GM12878 (cell line): ENCODE results near the gene TUBAL3. TPM values are rescaled to one million over a fixed set of nuclear protein-coding genes. Genes with fewer than 3 reads are reported as not detected.
A peak's percentile ranks its signal among the peaks of the same experiment; 100 is the strongest.

Experiments
- ATAC-seq: fragments of 200-7000 bp; cut with Tn5 transposase; 3 replicates; pipeline ENCODE4 v1.9.1; 2020; ENCODE audit warnings: mild to moderate bottlenecking, moderate library complexity
- BruUV-seq: library from RNA; stranded (reverse); fragments of 400-500 nt; replicated peaks from 2 replicates; lab custom pipeline; 2021; lab: Mats Ljungman, UMichigan
- CTCF ChIA-PET: fragments of 300-600 bp; sonication (Branson Sonifier 250); formaldehyde crosslinking; extraction: SDS; loops from one replicate; lab custom pipeline; 2021; ENCODE audit warnings: inconsistent platforms; lab: Yijun Ruan, JAX
- POLR2A ChIA-PET: fragments of 350-600 bp; formaldehyde crosslinking; extraction: SDS; loops from one replicate; lab custom pipeline; 2021; ENCODE audit warnings: inconsistent platforms; lab: Charles Lee
- RAD21 ChIA-PET: fragments of 300-600 bp; sonication (Branson Sonifier 250); formaldehyde crosslinking; loops from one replicate; lab custom pipeline; 2023; ENCODE audit warnings: antibody characterized with exemption; ENCODE audit not compliant: unreplicated experiment; lab: Charles Lee
- SMC1A ChIA-PET: fragments of 300-600 bp; sonication (Branson Sonifier 250); formaldehyde crosslinking; loops from one replicate; lab custom pipeline; 2023; ENCODE audit not compliant: unreplicated experiment, uncharacterized antibody; lab: Charles Lee
- DNase-seq: peaks from one replicate; pipeline ENCODE4 v3.0.0-alpha.2; 2011; ENCODE audit warnings: low read depth, low spot score
- FAIRE-seq: peaks from 3 replicates; lab custom pipeline; 2011; peaks lifted over from hg19 to GRCh38; lab: Jason Lieb, UNC
- H2AFZ ChIP-seq: 2 replicates; pipeline ENCODE4 v1.6.0; 2011; ENCODE audit warnings: low read depth, low read length, control low read depth; ENCODE audit not compliant: control insufficient read depth
- H3K27ac ChIP-seq: 2 replicates; pipeline ENCODE4 v1.5.1; 2011; ENCODE audit warnings: control low read depth; ENCODE audit not compliant: control insufficient read depth, insufficient read depth
- H3K27me3 ChIP-seq, 2 experiments: replicated peaks in 1 of 2; 2 replicates each; pipeline versions ENCODE4 v1.6.0 to v1.6.1; 2011; ENCODE audit warnings: low read length in 1 of 2; ENCODE audit not compliant: control insufficient read depth in 2 of 2, insufficient read depth in 2 of 2
- H3K36me3 ChIP-seq, 2 experiments: 2 replicates each; pipeline ENCODE4 v1.5.1; 2011; ENCODE audit warnings: low read length in 1 of 2; ENCODE audit not compliant: control insufficient read depth in 2 of 2, insufficient read depth in 2 of 2
- H3K4me1 ChIP-seq: 2 replicates; pipeline ENCODE4 v1.6.1; 2011; ENCODE audit warnings: mild to moderate bottlenecking, low read length, moderate library complexity, mixed read lengths; ENCODE audit not compliant: control insufficient read depth, insufficient read depth
- H3K4me2 ChIP-seq: 2 replicates; pipeline ENCODE4 v1.6.0; 2011; ENCODE audit warnings: control low read depth; ENCODE audit not compliant: control insufficient read depth, insufficient read depth
- H3K4me3 ChIP-seq: fragments of 200-600 bp; sonication (generic); 2 replicates; pipeline ENCODE4 v1.5.1; 2016
- H3K79me2 ChIP-seq: 2 replicates; pipeline ENCODE4 v1.6.0; 2011; ENCODE audit warnings: low read length; ENCODE audit not compliant: control insufficient read depth, insufficient read depth
- H3K9ac ChIP-seq: 2 replicates; pipeline ENCODE4 v1.8.0; 2011; ENCODE audit warnings: low read length, control low read depth, mixed read lengths; ENCODE audit not compliant: control insufficient read depth, insufficient read depth
- H3K9me3 ChIP-seq: replicated peaks from 3 replicates; pipeline ENCODE4 v1.5.1; 2011; ENCODE audit warnings: mild to moderate bottlenecking, low read length; ENCODE audit not compliant: control insufficient read depth, insufficient read depth
- H4K20me1 ChIP-seq: 2 replicates; pipeline ENCODE4 v1.6.0; 2011; ENCODE audit not compliant: control insufficient read depth, insufficient read depth
- DPF2 ChIP-seq: fragments of 450-650 bp; IDR thresholded peaks from 2 replicates; pipeline ENCODE4 v1.6.1; 2017; ENCODE audit warnings: mild to moderate bottlenecking
- IKZF1 ChIP-seq: fragments of 450-650 bp; conservative IDR thresholded peaks from 2 replicates; pipeline ENCODE4 v1.6.1; 2017; ENCODE audit warnings: antibody characterized with exemption, mild to moderate bottlenecking
- PAX8 ChIP-seq: fragments of 450-650 bp; IDR thresholded peaks from 2 replicates; pipeline ENCODE4 v1.6.1; 2017; ENCODE audit warnings: mild to moderate bottlenecking, moderate library complexity
- POLR2A ChIP-seq: IDR thresholded peaks from 2 replicates; pipeline ENCODE4 v1.6.1; 2011; ENCODE audit warnings: low read depth, mild to moderate bottlenecking, low read length
- SIX5 ChIP-seq: IDR thresholded peaks from 2 replicates; pipeline ENCODE4 v1.6.1; 2011; ENCODE audit warnings: mild to moderate bottlenecking, low read depth, low read length, moderate library complexity; ENCODE audit not compliant: severe bottlenecking
- SRF ChIP-seq, 2 experiments: IDR thresholded peaks; 2 replicates each; pipeline ENCODE4 v1.6.1; 2011; ENCODE audit warnings: low read depth in 2 of 2, low read length in 2 of 2, mild to moderate bottlenecking in 1 of 2, moderate library complexity in 1 of 2
- TCF3 ChIP-seq: IDR thresholded peaks from 2 replicates; pipeline ENCODE4 v1.6.1; 2012; ENCODE audit warnings: low read depth, mild to moderate bottlenecking, low read length, borderline replicate concordance; ENCODE audit not compliant: insufficient read depth
- WGBS: methylation state at CpG from one replicate; pipeline ENCODE4 v1.1.6; 2016; ENCODE audit warnings: low lambda C conversion rate; ENCODE audit not compliant: insufficient replicate concordance, insufficient coverage; ENCODE audit errors: missing lambda C conversion rate; 5-methylcytosine and 5-hydroxymethylcytosine counted together
- in situ Hi-C: fragments of 300-500 bp; cut with MboI; formaldehyde crosslinking; loops from 9 replicates; pipeline ENCODE4 v1.14.3; 2018; ENCODE audit warnings: mixed read lengths
- intact Hi-C: fragments of 100-400 bp; cut with micrococcal nuclease; formaldehyde crosslinking; loops from one replicate; pipeline ENCODE4 v1.14.2; 2022; ENCODE audit not compliant: unreplicated experiment
- polyA plus RNA-seq, 11 experiments: library from polyadenylated mRNA; depleted of rRNA in 4 of 11; unstranded in 6 of 11; stranded (reverse) in 5 of 11; fragments of >200 nt; fragmentation: Nextera tagmentation in 4 of 11; fragmentation: Illumina TruSeq in 1 of 11; extraction: Ambion mirVana in 4 of 11; extraction: Trizol in 1 of 11; gene quantifications; 1 replicate in 1 of 11; 2 replicates in 10 of 11; pipeline versions ENCODE4 v1.2.1 to v1.2.3, GENCODE V29; 2011 to 2016; ENCODE audit warnings: inconsistent platforms in 2 of 11, missing spikeins in 2 of 11, low read depth in 1 of 11
- total RNA-seq, 4 experiments: library from RNA; depleted of rRNA in 3 of 4; stranded (reverse); fragments of >200 nt in 3 of 4; fragmentation: Illumina TruSeq in 1 of 4; extraction: Trizol in 1 of 4; gene quantifications; 2 replicates each; pipeline versions ENCODE4 v1.2.1 to v1.2.3, GENCODE V29; 2013 to 2021

The TUBAL3 gene
- total and polyA plus RNA-seq, 10 of the 15 experiments (the other 5 are each of a cell fraction or from before 2014, with no cell fraction given) = 0.03 to 0.06 TPM; not detected in 8

DNA sequence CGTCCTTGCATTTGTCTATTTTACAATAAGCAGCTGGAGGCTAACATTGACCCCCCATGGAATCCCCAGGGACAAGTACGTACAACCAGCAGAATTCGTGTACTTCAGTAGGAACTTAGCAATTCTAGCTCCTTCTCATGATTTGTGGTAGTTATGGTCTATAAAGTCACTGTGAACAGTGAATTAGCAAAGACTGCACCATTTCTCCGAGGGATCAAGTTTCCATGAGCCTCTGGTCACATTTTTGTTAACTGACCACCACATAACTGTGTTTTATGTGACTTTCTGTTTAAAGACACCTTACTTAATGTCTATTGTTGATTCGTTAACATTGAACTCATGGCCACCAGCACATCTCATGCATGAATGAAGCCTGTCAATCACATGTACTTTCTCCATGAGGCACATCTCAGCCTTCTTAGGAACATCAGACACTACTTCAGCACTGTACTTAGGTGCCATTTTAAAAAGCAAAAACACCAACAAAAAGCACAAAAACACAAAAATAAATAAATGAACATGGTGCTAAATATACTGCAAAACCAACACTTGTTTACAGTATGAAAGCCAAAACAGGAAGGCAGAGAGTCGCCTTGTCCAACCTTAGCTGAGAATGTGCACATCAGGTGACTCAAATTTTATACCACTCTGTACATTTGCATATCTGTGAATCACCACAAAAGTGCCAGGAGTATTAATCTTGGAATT is 48.9 kb downstream of the TUBAL3 start (continued):
- TF ChIP-seq PAX8 (no peak), SRF (IDR thresholded peaks at IDR 0.05; ENCODE audit: low read depth in 2 of 2, low read length in 2 of 2) (no peak), DPF2 (no peak)
- TF ChIP-seq, all 136 proteins: peak for 2

DNA sequence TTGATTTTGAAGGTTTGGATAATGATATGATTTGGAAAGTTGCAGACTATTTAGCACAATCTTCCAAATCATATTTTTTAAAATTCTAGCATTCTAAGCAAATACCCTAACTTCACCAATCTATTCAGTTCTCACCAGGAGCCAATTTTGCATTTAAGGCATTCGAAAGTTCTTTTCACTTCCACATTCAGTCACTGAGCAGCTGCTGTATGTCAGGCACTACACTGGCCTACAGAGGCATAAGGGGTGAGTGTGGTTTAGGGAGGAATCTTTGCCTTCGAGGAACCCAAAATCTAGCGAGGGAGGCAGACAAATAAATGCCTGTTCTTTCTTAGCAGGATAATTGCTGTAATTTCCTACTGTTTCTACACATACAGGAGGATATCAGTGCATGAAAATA is 50.6 kb downstream of the TUBAL3 start:
- TF ChIP-seq TCF3 (0 out of 2 replicates have a peak, but pooled peaks have one; percentile 45), SIX5 (no peak), POLR2A (no peak), IKZF1 (no peak)
- Histone ChIP-seq H3K27ac (no peak overlapping the region), H2AFZ (no peak overlapping the region), H3K27me3 (no peaks in the 10 kb centered on the region; a peak in 1 of 4 replicates), H3K9ac (no peak overlapping the region), H3K4me1 (no peaks in the 10 kb centered on the region), H3K4me2 (no peak overlapping the region), H3K9me3 (no peaks in the 10 kb centered on the region), H4K20me1 (no peaks in the 10 kb centered on the region), H3K79me2 (no peaks in the 10 kb centered on the region), H3K4me3 (no peak overlapping the region), H3K36me3 (no peaks in the 10 kb centered on the region)
- in situ Hi-C loops (no loop called here), intact Hi-C loops (no loop called here)
- RAD21 ChIA-PET = no interaction called here
- 0% methylated on average over 3 of the region's 3 CpGs for WGBS
- DNase-seq = no peak
- no TSS peak for BruUV-seq
- FAIRE-seq = no peak
- ATAC-seq = peak; percentile 63
- CTCF ChIA-PET = no interaction called here
- SMC1A ChIA-PET = interaction anchor here (0.8 kb wide), 1 partner anchor 12 kb away, joined by 4 read pairs; no protein-coding TSS in a partner anchor
- POLR2A ChIA-PET = no interaction called here
